OCI-LY1 (cell line): Measurements from ENCODE around the gene DNAH7.

Experiments
- H2AFZ ChIP-seq: fragments of 200-600 bp; sonication (generic), shearing (Covaris generic); 2 replicates; pipeline ENCODE4 v1.6.0; 2014; ENCODE audit warnings: antibody characterized with exemption, mild to moderate bottlenecking, low read length
- H3F3A ChIP-seq: fragments of 200-600 bp; sonication (generic), shearing (Covaris generic); 2 replicates; pipeline ENCODE4 v1.6.0; 2014; ENCODE audit warnings: mild to moderate bottlenecking, antibody characterized with exemption, low read length, moderate library complexity; ENCODE audit not compliant: insufficient read depth
- H3K27ac ChIP-seq: fragments of 200-600 bp; sonication (generic); 2 replicates; pipeline ENCODE4 v1.5.1; 2014; ENCODE audit warnings: low read length, mixed run types, mild to moderate bottlenecking, low read depth; ENCODE audit not compliant: poor library complexity, severe bottlenecking
- H3K27me3 ChIP-seq: fragments of 200-600 bp; sonication (generic); 2 replicates; pipeline ENCODE4 v1.6.0; 2014; ENCODE audit warnings: antibody characterized with exemption, mild to moderate bottlenecking, low read length, moderate library complexity; ENCODE audit not compliant: insufficient read depth
- H3K36me3 ChIP-seq: fragments of 200-600 bp; sonication (generic); 2 replicates; pipeline ENCODE4 v1.6.1; 2014; ENCODE audit warnings: mild to moderate bottlenecking, antibody characterized with exemption, low read length, moderate library complexity, mixed read lengths; ENCODE audit not compliant: insufficient read depth
- H3K4me1 ChIP-seq: fragments of 200-600 bp; sonication (generic); 2 replicates; pipeline ENCODE4 v1.5.1; 2014; ENCODE audit warnings: mild to moderate bottlenecking, low read length, moderate library complexity; ENCODE audit not compliant: insufficient read depth, severe bottlenecking
- H3K4me2 ChIP-seq: fragments of 200-600 bp; sonication (generic), shearing (Covaris generic); 2 replicates; pipeline ENCODE4 v1.6.1; 2014; ENCODE audit warnings: low read length
- H3K4me3 ChIP-seq: fragments of 200-600 bp; sonication (generic); 2 replicates; pipeline ENCODE4 v1.5.1; 2014; ENCODE audit warnings: low read length, low read depth, mild to moderate bottlenecking, mixed read lengths; ENCODE audit not compliant: poor library complexity, severe bottlenecking
- H3K79me2 ChIP-seq: fragments of 200-600 bp; shearing (Covaris generic); 2 replicates; pipeline ENCODE4 v1.6.1; 2016; ENCODE audit warnings: mixed run types, low read length, mixed read lengths; ENCODE audit not compliant: insufficient read depth
- H3K9ac ChIP-seq: fragments of 200-600 bp; sonication (generic), shearing (Covaris generic); 2 replicates; pipeline ENCODE4 v1.6.1; 2014; ENCODE audit warnings: mild to moderate bottlenecking, low read length, mixed read lengths
- H3K9me2 ChIP-seq: fragments of 200-600 bp; sonication (generic), shearing (Covaris generic); 2 replicates; pipeline ENCODE4 v1.6.1; 2014; ENCODE audit warnings: low read depth, mild to moderate bottlenecking, low read length, mixed read lengths
- H3K9me3 ChIP-seq: fragments of 200-600 bp; shearing (Covaris generic); 2 replicates; pipeline ENCODE4 v1.6.1; 2014; ENCODE audit warnings: low read length, mixed read lengths
- H4K20me1 ChIP-seq: fragments of 200-600 bp; sonication (generic), shearing (Covaris generic); 2 replicates; pipeline ENCODE4 v1.6.0; 2016; ENCODE audit warnings: mild to moderate bottlenecking, low read length; ENCODE audit not compliant: insufficient read depth
- EZH2 ChIP-seq: fragments of 200-600 bp; sonication (generic), shearing (Covaris generic); IDR thresholded peaks from 2 replicates; pipeline ENCODE4 v1.8.0; 2017; ENCODE audit warnings: borderline replicate concordance, mixed run types, mild to moderate bottlenecking, antibody characterized with exemption, low read length, moderate library complexity, mixed read lengths
- TF ChIP-seq, protein P1 (sequence below): fragments of 200-600 bp; sonication (generic), shearing (Covaris generic); IDR thresholded peaks from 2 replicates; pipeline ENCODE4 v1.5.1; 2017; ENCODE audit warnings: mild to moderate bottlenecking, antibody characterized with exemption, low read length, moderate library complexity, mixed read lengths

DNAH7 gene

GRCh38 chr2:195815083-195815482 is 253.6 kb downstream of the DNAH7 start:
- Histone ChIP-seq H3K9me2 (no peaks in the 10 kb centered on the region), H3K4me2 (no peak overlapping the region), H3K27me3 (no peaks in the 10 kb centered on the region), H3K36me3 (no peaks in the 10 kb centered on the region), H3K9me3 (no peaks in the 10 kb centered on the region), H3K4me3 (no peak overlapping the region), H4K20me1 (no peaks in the 10 kb centered on the region), H3K27ac (no peak overlapping the region), H2AFZ (no peak overlapping the region), H3K4me1 (no peaks in the 10 kb centered on the region), H3K79me2 (no peaks in the 10 kb centered on the region), H3F3A (no peaks in the 10 kb centered on the region), H3K9ac (no peak overlapping the region)
- TF ChIP-seq EZH2, result no peak
- TF ChIP-seq, protein P1, sequence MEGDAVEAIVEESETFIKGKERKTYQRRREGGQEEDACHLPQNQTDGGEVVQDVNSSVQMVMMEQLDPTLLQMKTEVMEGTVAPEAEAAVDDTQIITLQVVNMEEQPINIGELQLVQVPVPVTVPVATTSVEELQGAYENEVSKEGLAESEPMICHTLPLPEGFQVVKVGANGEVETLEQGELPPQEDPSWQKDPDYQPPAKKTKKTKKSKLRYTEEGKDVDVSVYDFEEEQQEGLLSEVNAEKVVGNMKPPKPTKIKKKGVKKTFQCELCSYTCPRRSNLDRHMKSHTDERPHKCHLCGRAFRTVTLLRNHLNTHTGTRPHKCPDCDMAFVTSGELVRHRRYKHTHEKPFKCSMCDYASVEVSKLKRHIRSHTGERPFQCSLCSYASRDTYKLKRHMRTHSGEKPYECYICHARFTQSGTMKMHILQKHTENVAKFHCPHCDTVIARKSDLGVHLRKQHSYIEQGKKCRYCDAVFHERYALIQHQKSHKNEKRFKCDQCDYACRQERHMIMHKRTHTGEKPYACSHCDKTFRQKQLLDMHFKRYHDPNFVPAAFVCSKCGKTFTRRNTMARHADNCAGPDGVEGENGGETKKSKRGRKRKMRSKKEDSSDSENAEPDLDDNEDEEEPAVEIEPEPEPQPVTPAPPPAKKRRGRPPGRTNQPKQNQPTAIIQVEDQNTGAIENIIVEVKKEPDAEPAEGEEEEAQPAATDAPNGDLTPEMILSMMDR, result no peak

- TF ChIP-seq EZH2, result no peak
- TF ChIP-seq, protein P1, result no peak
Observed at GRCh38 chr2:195813421-195813820, 255.2 kb downstream of the DNAH7 start.

GRCh38 chr2:195810340-195811098 is 258.1 kb downstream of the DNAH7 start:
- TF ChIP-seq, protein P1, result no peak
- TF ChIP-seq EZH2, result no peak
- Histone ChIP-seq H3K4me1 (no peaks in the 10 kb centered on the region), H3K4me3 (no peak overlapping the region), H3K9ac (no peak overlapping the region), H4K20me1 (no peaks in the 10 kb centered on the region; the same call in 1 of the 2 replicates), H2AFZ (no peak overlapping the region), H3K27me3 (no peaks in the 10 kb centered on the region), H3F3A (no peaks in the 10 kb centered on the region), H3K9me3 (no peaks in the 10 kb centered on the region), H3K9me2 (no peaks in the 10 kb centered on the region), H3K4me2 (no peak overlapping the region), H3K36me3 (no peaks in the 10 kb centered on the region), H3K79me2 (no peaks in the 10 kb centered on the region), H3K27ac (no peak overlapping the region)

More at GRCh38 chr2:195813421-195813820, 255.2 kb downstream of the DNAH7 start:
- Histone ChIP-seq H3K36me3 (no peaks in the 10 kb centered on the region), H3K9ac (no peak overlapping the region), H2AFZ (no peak overlapping the region), H3F3A (no peaks in the 10 kb centered on the region), H3K27me3 (no peaks in the 10 kb centered on the region), H3K9me3 (no peaks in the 10 kb centered on the region), H4K20me1 (no peaks in the 10 kb centered on the region; the same call in 1 of the 2 replicates), H3K4me2 (no peak overlapping the region), H3K4me1 (no peaks in the 10 kb centered on the region), H3K79me2 (no peaks in the 10 kb centered on the region), H3K27ac (no peak overlapping the region), H3K4me3 (no peak overlapping the region), H3K9me2 (no peaks in the 10 kb centered on the region)
